ENCODE results near the gene VAC14. TPM values are rescaled to one million over a fixed set of nuclear protein-coding genes. Genes with fewer than 3 reads are reported as not detected.

The VAC14 gene
- polyA plus RNA-seq, 1 of the 3 experiments (the other 2 are of a cell fraction): 33.2 TPM

DNA sequence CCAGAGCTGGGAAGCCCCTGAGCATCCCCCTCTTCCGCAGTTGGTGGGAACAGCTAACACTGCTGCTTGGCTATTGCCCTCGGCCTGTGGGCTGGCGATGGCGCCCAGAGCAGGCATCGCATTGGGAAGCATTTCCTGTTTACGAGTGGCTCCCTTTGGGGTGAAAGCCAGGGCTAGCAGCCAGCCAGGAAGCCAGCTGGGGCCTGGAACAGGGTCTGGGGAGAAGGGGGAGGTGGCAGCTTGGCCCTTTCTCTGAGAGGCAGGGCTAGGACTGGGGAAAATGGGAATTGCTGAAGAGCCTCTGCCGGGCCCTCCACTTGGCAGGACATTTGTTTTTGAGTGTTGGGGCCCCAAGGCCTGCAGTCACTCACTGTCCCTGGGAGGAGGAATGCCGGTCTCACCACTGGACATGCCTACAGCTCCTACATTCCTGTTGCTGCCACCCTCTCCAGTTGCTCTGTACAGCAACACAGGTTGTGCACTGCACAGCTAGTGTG is 112.7 kb downstream of the VAC14 start (continued):
- TF ChIP-seq, protein P1, sequence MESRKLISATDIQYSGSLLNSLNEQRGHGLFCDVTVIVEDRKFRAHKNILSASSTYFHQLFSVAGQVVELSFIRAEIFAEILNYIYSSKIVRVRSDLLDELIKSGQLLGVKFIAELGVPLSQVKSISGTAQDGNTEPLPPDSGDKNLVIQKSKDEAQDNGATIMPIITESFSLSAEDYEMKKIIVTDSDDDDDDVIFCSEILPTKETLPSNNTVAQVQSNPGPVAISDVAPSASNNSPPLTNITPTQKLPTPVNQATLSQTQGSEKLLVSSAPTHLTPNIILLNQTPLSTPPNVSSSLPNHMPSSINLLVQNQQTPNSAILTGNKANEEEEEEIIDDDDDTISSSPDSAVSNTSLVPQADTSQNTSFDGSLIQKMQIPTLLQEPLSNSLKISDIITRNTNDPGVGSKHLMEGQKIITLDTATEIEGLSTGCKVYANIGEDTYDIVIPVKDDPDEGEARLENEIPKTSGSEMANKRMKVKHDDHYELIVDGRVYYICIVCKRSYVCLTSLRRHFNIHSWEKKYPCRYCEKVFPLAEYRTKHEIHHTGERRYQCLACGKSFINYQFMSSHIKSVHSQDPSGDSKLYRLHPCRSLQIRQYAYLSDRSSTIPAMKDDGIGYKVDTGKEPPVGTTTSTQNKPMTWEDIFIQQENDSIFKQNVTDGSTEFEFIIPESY (IDR thresholded peaks at IDR 0.05; ENCODE audit: borderline replicate concordance, low read depth): no peak
- TF ChIP-seq RFX5 (IDR thresholded peaks at IDR 0.05; ENCODE audit: low read length) (no peak), EP300 (IDR thresholded peaks at IDR 0.05; ENCODE audit: borderline replicate concordance in 1 of 2, low read depth in 1 of 2, low read length in 1 of 2) (peak in 1 of 2 experiments; percentile 26; a peak in 1 of 4 replicates), FOSL2 (IDR thresholded peaks at IDR 0.05; ENCODE audit: borderline replicate concordance, low read depth) (no peak), MEF2A (IDR thresholded peaks at IDR 0.05; ENCODE audit: borderline replicate concordance, low read depth) (no peak), RCOR1 (IDR thresholded peaks at IDR 0.05; ENCODE audit: low read length) (no peak), GABPA (IDR thresholded peaks at IDR 0.05; ENCODE audit: low read depth) (no peak), TEAD4 (IDR thresholded peaks at IDR 0.05; ENCODE audit: borderline replicate concordance, insufficient read depth) (no peak), EZH2phosphoT487 (IDR thresholded peaks at IDR 0.05; ENCODE audit: borderline replicate concordance, low read depth) (no peak), NRF1 (IDR thresholded peaks at IDR 0.05; ENCODE audit: low read depth, low read length) (no peak), SIN3A (IDR thresholded peaks at IDR 0.05; ENCODE audit: borderline replicate concordance, low read depth, low read length) (no peak), MAX (IDR thresholded peaks at IDR 0.05; ENCODE audit: low read depth) (0 out of 2 replicates have a peak, but pooled peaks have one; percentile 31), MXI1 (IDR thresholded peaks at IDR 0.05; ENCODE audit: low read depth, low read length) (no peak), CTCF (IDR thresholded peaks at IDR 0.05) (no peak), USF1 (IDR thresholded peaks at IDR 0.05; ENCODE audit: borderline replicate concordance, low read depth) (no peak)
- TF ChIP-seq, protein P2, sequence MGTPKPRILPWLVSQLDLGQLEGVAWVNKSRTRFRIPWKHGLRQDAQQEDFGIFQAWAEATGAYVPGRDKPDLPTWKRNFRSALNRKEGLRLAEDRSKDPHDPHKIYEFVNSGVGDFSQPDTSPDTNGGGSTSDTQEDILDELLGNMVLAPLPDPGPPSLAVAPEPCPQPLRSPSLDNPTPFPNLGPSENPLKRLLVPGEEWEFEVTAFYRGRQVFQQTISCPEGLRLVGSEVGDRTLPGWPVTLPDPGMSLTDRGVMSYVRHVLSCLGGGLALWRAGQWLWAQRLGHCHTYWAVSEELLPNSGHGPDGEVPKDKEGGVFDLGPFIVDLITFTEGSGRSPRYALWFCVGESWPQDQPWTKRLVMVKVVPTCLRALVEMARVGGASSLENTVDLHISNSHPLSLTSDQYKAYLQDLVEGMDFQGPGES (IDR thresholded peaks at IDR 0.05; ENCODE audit: low read depth, low read length): no peak

Data from SK-N-SH (cell line).